WTC11 (cell line): ENCODE measurements around the gene PNPT1. TPM values are rescaled to one million over a fixed set of nuclear protein-coding genes. Genes with fewer than 3 reads are reported as not detected.

Experiments used
- ARID4B ChIP-seq: sonication (generic); formaldehyde crosslinking; IDR thresholded peaks from 2 replicates; pipeline ENCODE4 v1.8.0; 2023; ENCODE audit warnings: missing genetic modification reagents, mild to moderate bottlenecking, borderline replicate concordance
- CBFB ChIP-seq: sonication (generic); formaldehyde crosslinking; IDR thresholded peaks from 2 replicates; pipeline ENCODE4 v1.8.1; 2022; ENCODE audit warnings: mild to moderate bottlenecking, low read depth, missing genetic modification reagents
- ETV6 ChIP-seq: sonication (generic); formaldehyde crosslinking; IDR thresholded peaks from 2 replicates; pipeline ENCODE4 v1.8.1; 2022; ENCODE audit warnings: mild to moderate bottlenecking, missing genetic modification reagents
- FOXP1 ChIP-seq: sonication (generic); formaldehyde crosslinking; IDR thresholded peaks from 2 replicates; pipeline ENCODE4 v1.8.0; 2022; ENCODE audit warnings: missing genetic modification reagents, mild to moderate bottlenecking, moderate library complexity, borderline replicate concordance
- GABPB1 ChIP-seq: sonication (generic); formaldehyde crosslinking; IDR thresholded peaks from 2 replicates; pipeline ENCODE4 v1.8.1; 2023; ENCODE audit warnings: mild to moderate bottlenecking, missing genetic modification reagents
- GRHL2 ChIP-seq: fragments of 250-450 bp; sonication (Bioruptor Pico); IDR thresholded peaks from 2 replicates; pipeline ENCODE4 v1.8.0; 2022; ENCODE audit warnings: mild to moderate bottlenecking, moderate library complexity; ENCODE audit not compliant: insufficient replicate concordance, severe bottlenecking
- NR1H2 ChIP-seq: sonication (generic); formaldehyde crosslinking; IDR thresholded peaks from 2 replicates; pipeline ENCODE4 v1.9.0; 2021; ENCODE audit warnings: mild to moderate bottlenecking, moderate library complexity, missing genetic modification reagents
- NR3C1 ChIP-seq: sonication (generic); formaldehyde crosslinking; conservative IDR thresholded peaks from 2 replicates; pipeline ENCODE4 v1.8.1; 2023; ENCODE audit warnings: low read depth, mild to moderate bottlenecking, missing genetic modification reagents
- SMAD3 ChIP-seq: sonication (generic); formaldehyde crosslinking; IDR thresholded peaks from 2 replicates; pipeline ENCODE4 v1.8.0; 2022; ENCODE audit warnings: missing genetic modification reagents, mild to moderate bottlenecking, borderline replicate concordance
- SOX15 ChIP-seq: fragments of 250-450 bp; sonication (Bioruptor Pico); IDR thresholded peaks from 2 replicates; pipeline ENCODE4 v1.9.0; 2021; ENCODE audit warnings: mild to moderate bottlenecking
- TEAD1 ChIP-seq: sonication (generic); formaldehyde crosslinking; IDR thresholded peaks from 2 replicates; pipeline ENCODE4 v1.8.0; 2022; ENCODE audit warnings: mild to moderate bottlenecking, missing genetic modification reagents
- USF2 ChIP-seq: sonication (generic); formaldehyde crosslinking; IDR thresholded peaks from 2 replicates; pipeline ENCODE4 v1.8.1; 2023; ENCODE audit warnings: mild to moderate bottlenecking, missing genetic modification reagents, moderate library complexity
- ZBTB21 ChIP-seq: sonication (generic); formaldehyde crosslinking; IDR thresholded peaks from 2 replicates; pipeline ENCODE4 v1.8.1; 2023; ENCODE audit warnings: mild to moderate bottlenecking, missing genetic modification reagents, borderline replicate concordance
- ZBTB43 ChIP-seq: sonication (generic); formaldehyde crosslinking; IDR thresholded peaks from 2 replicates; pipeline ENCODE4 v1.8.1; 2023; ENCODE audit warnings: mild to moderate bottlenecking, missing genetic modification reagents
- ZNF219 ChIP-seq: sonication (generic); formaldehyde crosslinking; IDR thresholded peaks from 2 replicates; pipeline ENCODE4 v1.8.0; 2023; ENCODE audit warnings: missing genetic modification reagents, mild to moderate bottlenecking, borderline replicate concordance
- ZNF317 ChIP-seq: sonication (generic); formaldehyde crosslinking; IDR thresholded peaks from 2 replicates; pipeline ENCODE4 v1.8.1; 2023; ENCODE audit warnings: low read depth, mild to moderate bottlenecking, moderate library complexity, missing genetic modification reagents, borderline replicate concordance
- ZNF396 ChIP-seq: fragments of 250-450 bp; sonication (Bioruptor Pico); IDR thresholded peaks from 2 replicates; pipeline ENCODE4 v1.8.0; 2021; ENCODE audit warnings: mild to moderate bottlenecking, moderate library complexity, borderline replicate concordance
- ZNF671 ChIP-seq: fragments of 250-450 bp; sonication (Bioruptor Pico); IDR thresholded peaks from 2 replicates; pipeline ENCODE4 v1.8.0; 2021; ENCODE audit warnings: mild to moderate bottlenecking
- ZSCAN18 ChIP-seq: fragments of 250-450 bp; sonication (Bioruptor Pico); IDR thresholded peaks from 2 replicates; pipeline ENCODE4 v2.1.2; 2022; ENCODE audit warnings: mild to moderate bottlenecking, moderate library complexity
- total RNA-seq: library from RNA; stranded (reverse); gene quantifications from 3 replicates; pipeline ENCODE4 v1.2.3, GENCODE V29; 2021
- TF ChIP-seq, protein P1 (sequence below): fragments of 250-450 bp; sonication (Bioruptor Pico); IDR thresholded peaks from 2 replicates; pipeline ENCODE4 v1.8.0; 2021; ENCODE audit warnings: mild to moderate bottlenecking
- TF ChIP-seq, protein P2 (sequence below): sonication (generic); formaldehyde crosslinking; IDR thresholded peaks from 2 replicates; pipeline ENCODE4 v1.8.1; 2022; ENCODE audit warnings: low read depth, missing genetic modification reagents, borderline replicate concordance
- TF ChIP-seq, protein P3 (sequence below): sonication (generic); formaldehyde crosslinking; IDR thresholded peaks from 2 replicates; pipeline ENCODE4 v1.8.1; 2023; ENCODE audit warnings: mild to moderate bottlenecking, missing genetic modification reagents

PNPT1 gene
- total RNA-seq, 1 experiment from 2014 or later, result 44.9 TPM

DNA sequence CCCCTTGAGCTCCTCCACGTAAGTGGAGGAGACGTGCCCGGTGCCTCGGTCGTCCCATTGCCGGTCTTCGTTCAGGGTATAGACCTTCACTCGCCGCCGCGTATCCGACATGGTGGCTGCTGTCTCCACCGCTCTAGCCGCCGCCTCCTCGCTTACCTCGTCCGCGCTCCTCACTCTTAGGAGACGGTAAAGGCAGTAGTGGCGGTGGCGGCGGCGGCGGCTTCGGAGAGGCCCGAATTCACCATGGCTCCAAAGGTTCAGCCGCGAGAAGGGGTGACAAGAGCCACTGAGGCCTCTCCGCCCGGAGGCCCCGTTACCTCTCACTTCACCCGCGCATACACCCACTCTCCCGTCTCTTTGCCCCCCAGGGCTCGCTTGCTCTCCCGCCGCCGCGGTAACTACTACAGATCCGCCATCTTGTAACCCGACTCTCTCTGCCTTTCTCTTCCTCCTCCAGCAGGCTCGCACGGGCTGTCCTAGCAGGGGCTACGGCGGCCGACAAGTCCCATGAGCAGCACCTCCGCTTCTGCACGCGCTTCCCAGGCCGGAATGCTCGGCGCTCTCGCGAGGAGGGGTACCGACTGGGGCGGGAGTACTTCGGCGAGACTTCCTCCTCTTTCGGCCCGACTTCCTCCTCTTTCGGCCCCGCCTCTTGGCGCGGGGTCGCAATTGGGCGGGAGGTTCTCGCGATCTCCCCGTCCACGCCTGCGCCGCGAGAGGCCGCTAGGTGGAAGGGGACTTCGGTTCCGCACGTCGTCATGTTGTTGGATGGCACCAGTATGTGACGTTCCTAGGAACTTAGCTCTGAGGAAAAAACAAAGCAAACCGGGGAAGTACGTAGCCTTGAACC lies 76.2 kb downstream of the PNPT1 start, which contains the start of gene PPP4R3B (continued):
- TF ChIP-seq NR1H2 (CRISPR knock-in tag) (0 out of 2 replicates have a peak, but pooled peaks have one; percentile 45), USF2 (CRISPR knock-in tag) (no peak; the same call in 1 of the 2 replicates), SMAD3 (CRISPR knock-in tag) (no peak), GABPB1 (peak; percentile 79; the same call in 1 of the 2 replicates), ZBTB43 (CRISPR knock-in tag) (no peak), CBFB (CRISPR knock-in tag) (peak; percentile 88; the same call in 1 of the 2 replicates), ZBTB21 (CRISPR knock-in tag) (no peak), FOXP1 (CRISPR knock-in tag) (peak; percentile 88), ZNF219 (peak; percentile 71; the same call in 1 of the 2 replicates), NR3C1 (no peak), ARID4B (peak; percentile 93), SOX15 (no peak), GRHL2 (CRISPR knock-in tag) (no peak), ETV6 (peak; percentile 87; the same call in 1 of the 2 replicates), ZNF396 (CRISPR knock-in tag) (no peak), TEAD1 (CRISPR knock-in tag) (peak; percentile 92), ZSCAN18 (CRISPR knock-in tag) (no peak), ZNF317 (no peak), ZNF671 (CRISPR knock-in tag) (no peak)
- TF ChIP-seq, protein P1, sequence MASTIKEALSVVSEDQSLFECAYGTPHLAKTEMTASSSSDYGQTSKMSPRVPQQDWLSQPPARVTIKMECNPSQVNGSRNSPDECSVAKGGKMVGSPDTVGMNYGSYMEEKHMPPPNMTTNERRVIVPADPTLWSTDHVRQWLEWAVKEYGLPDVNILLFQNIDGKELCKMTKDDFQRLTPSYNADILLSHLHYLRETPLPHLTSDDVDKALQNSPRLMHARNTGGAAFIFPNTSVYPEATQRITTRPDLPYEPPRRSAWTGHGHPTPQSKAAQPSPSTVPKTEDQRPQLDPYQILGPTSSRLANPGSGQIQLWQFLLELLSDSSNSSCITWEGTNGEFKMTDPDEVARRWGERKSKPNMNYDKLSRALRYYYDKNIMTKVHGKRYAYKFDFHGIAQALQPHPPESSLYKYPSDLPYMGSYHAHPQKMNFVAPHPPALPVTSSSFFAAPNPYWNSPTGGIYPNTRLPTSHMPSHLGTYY (CRISPR knock-in tag), result no peak
- TF ChIP-seq, protein P2, sequence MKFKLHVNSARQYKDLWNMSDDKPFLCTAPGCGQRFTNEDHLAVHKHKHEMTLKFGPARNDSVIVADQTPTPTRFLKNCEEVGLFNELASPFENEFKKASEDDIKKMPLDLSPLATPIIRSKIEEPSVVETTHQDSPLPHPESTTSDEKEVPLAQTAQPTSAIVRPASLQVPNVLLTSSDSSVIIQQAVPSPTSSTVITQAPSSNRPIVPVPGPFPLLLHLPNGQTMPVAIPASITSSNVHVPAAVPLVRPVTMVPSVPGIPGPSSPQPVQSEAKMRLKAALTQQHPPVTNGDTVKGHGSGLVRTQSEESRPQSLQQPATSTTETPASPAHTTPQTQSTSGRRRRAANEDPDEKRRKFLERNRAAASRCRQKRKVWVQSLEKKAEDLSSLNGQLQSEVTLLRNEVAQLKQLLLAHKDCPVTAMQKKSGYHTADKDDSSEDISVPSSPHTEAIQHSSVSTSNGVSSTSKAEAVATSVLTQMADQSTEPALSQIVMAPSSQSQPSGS (CRISPR knock-in tag), result no peak
- TF ChIP-seq, protein P3, sequence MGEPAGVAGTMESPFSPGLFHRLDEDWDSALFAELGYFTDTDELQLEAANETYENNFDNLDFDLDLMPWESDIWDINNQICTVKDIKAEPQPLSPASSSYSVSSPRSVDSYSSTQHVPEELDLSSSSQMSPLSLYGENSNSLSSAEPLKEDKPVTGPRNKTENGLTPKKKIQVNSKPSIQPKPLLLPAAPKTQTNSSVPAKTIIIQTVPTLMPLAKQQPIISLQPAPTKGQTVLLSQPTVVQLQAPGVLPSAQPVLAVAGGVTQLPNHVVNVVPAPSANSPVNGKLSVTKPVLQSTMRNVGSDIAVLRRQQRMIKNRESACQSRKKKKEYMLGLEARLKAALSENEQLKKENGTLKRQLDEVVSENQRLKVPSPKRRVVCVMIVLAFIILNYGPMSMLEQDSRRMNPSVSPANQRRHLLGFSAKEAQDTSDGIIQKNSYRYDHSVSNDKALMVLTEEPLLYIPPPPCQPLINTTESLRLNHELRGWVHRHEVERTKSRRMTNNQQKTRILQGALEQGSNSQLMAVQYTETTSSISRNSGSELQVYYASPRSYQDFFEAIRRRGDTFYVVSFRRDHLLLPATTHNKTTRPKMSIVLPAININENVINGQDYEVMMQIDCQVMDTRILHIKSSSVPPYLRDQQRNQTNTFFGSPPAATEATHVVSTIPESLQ (CRISPR knock-in tag), result no peak
